Measurements from ENCODE around the gene RIMS4.

DNA sequence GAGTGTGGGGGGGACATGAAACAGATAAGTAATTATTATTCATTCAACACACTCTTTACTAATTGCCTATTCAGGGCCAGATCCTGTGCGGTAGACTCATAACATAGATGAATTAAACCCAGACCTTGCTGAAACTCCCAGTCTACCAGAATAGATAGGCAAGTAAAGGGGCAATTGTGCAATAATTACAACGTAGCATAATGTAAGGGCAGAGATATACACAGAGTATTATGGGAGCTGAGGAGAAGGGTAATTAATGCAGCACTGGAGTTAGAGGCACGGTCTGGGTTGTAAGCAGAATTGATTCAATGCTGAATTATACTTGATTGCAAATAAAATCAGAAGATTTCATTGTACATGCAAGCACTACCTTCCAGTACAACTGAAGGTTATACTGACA, 29.2 kb downstream of the RIMS4 start:
- no peak for TF ChIP-seq GATA3 (IDR thresholded peaks at IDR 0.05; ENCODE audit: low read depth, low read length)
- TF ChIP-seq GATA2 (IDR thresholded peaks at IDR 0.05; ENCODE audit: low read depth, low read length), result no peak

Measured in SH-SY5Y (cell line).